ENCODE results near the gene BBIP1. TPM values are rescaled to one million over a fixed set of nuclear protein-coding genes. Genes with fewer than 3 reads are reported as not detected.

The BBIP1 gene
- total RNA-seq, 2 donors from 2014 or later: 17.7 to 19.1 TPM

GRCh38 chr10:110881905-110882304 lies 37.1 kb downstream of the BBIP1 start:
- Histone ChIP-seq H3K4me1 (peaks cover 5% of the 10 kb centered on the region), H3K9me3 (no peaks in the 10 kb centered on the region), H3K27me3 (no peaks in the 10 kb centered on the region), H3K9ac (ENCODE audit: low read depth in 2 of 2, low read length in 2 of 2) (no peak overlapping the region), H3K27ac (no peak overlapping the region), H3K36me3 (peaks cover 5% of the 10 kb centered on the region), H3K4me3 (no peak overlapping the region)
- intact Hi-C loops (cut with DNase I): loop anchor here (10.0 kb wide), 1 partner anchor 297 kb away; no protein-coding TSS in a partner anchor
- DNase-seq: no peak
- TF ChIP-seq CTCF (IDR thresholded peaks at IDR 0.05): no peak

DNA sequence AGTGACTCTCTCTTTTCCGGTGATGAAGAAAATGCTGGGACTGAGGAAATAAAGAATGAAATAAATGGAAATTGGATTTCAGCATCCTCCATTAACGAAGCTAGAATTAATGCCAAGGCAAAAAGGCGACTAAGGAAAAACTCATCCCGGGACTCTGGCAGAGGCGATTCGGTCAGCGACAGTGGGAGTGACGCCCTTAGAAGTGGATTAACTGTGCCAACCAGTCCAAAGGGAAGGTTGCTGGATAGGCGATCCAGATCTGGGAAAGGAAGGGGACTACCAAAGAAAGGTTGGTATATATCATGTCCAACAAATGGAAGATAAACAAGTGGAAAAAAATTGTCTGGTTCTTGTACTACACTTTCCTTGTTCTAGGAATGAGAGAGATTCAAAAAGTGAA lies 37.7 kb downstream of the BBIP1 start:
- H3K36me3 ChIP-seq: peaks cover 5% of the 10 kb centered on the region
- H3K27ac ChIP-seq: no peak overlapping the region
- H3K4me1 ChIP-seq: peaks cover 7% of the 10 kb centered on the region
- H3K27me3 ChIP-seq: no peaks in the 10 kb centered on the region
- intact Hi-C loops (cut with DNase I): loop anchor here (10.0 kb wide), 1 partner anchor 296 kb away; no protein-coding TSS in a partner anchor
- DNase-seq: no peak
- H3K4me3 ChIP-seq: no peak overlapping the region
- H3K9ac ChIP-seq (ENCODE audit: low read depth in 2 of 2, low read length in 2 of 2): no peak overlapping the region
- TF ChIP-seq CTCF (IDR thresholded peaks at IDR 0.05): no peak
- no peaks in the 10 kb centered on the region for H3K9me3 ChIP-seq

GRCh38 chr10:110880012-110880411 lies 39.0 kb downstream of the BBIP1 start:
- H3K4me1 ChIP-seq: peaks cover 7% of the 10 kb centered on the region
- H3K9me3 ChIP-seq: no peaks in the 10 kb centered on the region
- no peak overlapping the region for H3K27ac ChIP-seq
- intact Hi-C loops (cut with DNase I): loop anchor here (10.0 kb wide), 1 partner anchor 295 kb away; no protein-coding TSS in a partner anchor
- TF ChIP-seq CTCF (IDR thresholded peaks at IDR 0.05): no peak
- H3K27me3 ChIP-seq: no peaks in the 10 kb centered on the region
- no peak overlapping the region for H3K9ac ChIP-seq (ENCODE audit: low read depth in 2 of 2, low read length in 2 of 2)
- DNase-seq: no peak
- H3K4me3 ChIP-seq: no peak overlapping the region
- peaks cover 5% of the 10 kb centered on the region for H3K36me3 ChIP-seq

DNA sequence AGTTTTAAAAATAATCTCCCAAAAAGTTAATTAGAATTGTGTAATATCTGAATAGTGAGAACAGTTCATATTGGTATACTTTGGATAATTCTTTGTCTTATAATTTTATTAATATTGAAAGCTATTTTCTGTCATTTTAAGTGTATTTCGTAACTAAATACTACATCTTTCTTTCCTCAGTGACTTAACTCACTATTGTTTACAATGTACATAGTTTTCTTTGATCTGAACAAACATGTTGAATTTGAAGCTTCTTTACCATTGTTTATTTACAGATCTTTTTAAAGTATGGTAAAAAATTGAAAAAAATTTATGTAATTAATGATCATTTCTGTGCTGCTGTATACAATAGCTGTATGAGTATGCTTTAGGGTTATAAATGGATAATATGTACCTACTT lies 42.2 kb downstream of the BBIP1 start:
- H3K36me3 ChIP-seq: peaks cover 5% of the 10 kb centered on the region
- H3K9ac ChIP-seq (ENCODE audit: low read depth in 2 of 2, low read length in 2 of 2): no peak overlapping the region
- no peak overlapping the region for H3K27ac ChIP-seq
- TF ChIP-seq CTCF (IDR thresholded peaks at IDR 0.05): no peak
- H3K4me1 ChIP-seq: peaks cover 5% of the 10 kb centered on the region
- H3K4me3 ChIP-seq: no peak overlapping the region
- no peak for DNase-seq
- intact Hi-C loops (cut with DNase I): no loop called here
- no peaks in the 10 kb centered on the region for H3K9me3 ChIP-seq
- H3K27me3 ChIP-seq: no peaks in the 10 kb centered on the region

GRCh38 chr10:110876000-110876399 lies 43.0 kb downstream of the BBIP1 start:
- Histone ChIP-seq H3K9me3 (no peaks in the 10 kb centered on the region), H3K9ac (ENCODE audit: low read depth in 2 of 2, low read length in 2 of 2) (no peak overlapping the region), H3K36me3 (peaks cover 5% of the 10 kb centered on the region), H3K27ac (no peak overlapping the region), H3K4me1 (peaks cover 2% of the 10 kb centered on the region), H3K27me3 (no peaks in the 10 kb centered on the region), H3K4me3 (no peak overlapping the region)
- no peak for TF ChIP-seq CTCF (IDR thresholded peaks at IDR 0.05)
- intact Hi-C loops (cut with DNase I): no loop called here
- DNase-seq: no peak

All from colonic mucosa (tissue), 4 donors.